Activated CD8-positive, alpha-beta T cell treated with anti-CD3 and anti-CD28 coated beads, Interleukin-2, amount 10 ng/mL, durations not matched to agents 7 days and 5 days (primary cell): ENCODE results near the gene ZBTB21. TPM values are rescaled to one million over a fixed set of nuclear protein-coding genes. Genes with fewer than 3 reads are reported as not detected.
"Not testable (repeated sequence)": the region's sequence is repeated elsewhere in the genome, so short reads cannot be mapped to it uniquely, and the experiment has no call there.

Source experiments
- ATAC-seq: fragments of 150-1000 bp; cut with Tn5 transposase; one replicate; pipeline ENCODE4 v1.10.0; 2021; ENCODE audit warnings: moderate library complexity
- CTCF ChIA-PET: fragments of 350-600 bp; sonication (Branson Sonifier 250); formaldehyde crosslinking; loops from one replicate; lab custom pipeline; 2021; ENCODE audit warnings: antibody characterized with exemption; lab: Charles Lee
- POLR2A ChIA-PET: fragments of 350-600 bp; sonication (Branson Sonifier 250); formaldehyde crosslinking; loops from one replicate; lab custom pipeline; 2021; ENCODE audit warnings: antibody characterized with exemption; lab: Charles Lee
- DNase-seq: peaks from one replicate; pipeline ENCODE4 v3.0.0-alpha.2; 2020
- H3K27ac Mint-ChIP-seq: one replicate; pipeline ENCODE4 v1.8.0; 2021; ENCODE audit warnings: mild to moderate bottlenecking, mixed read lengths
- H3K27me3 Mint-ChIP-seq: one replicate; pipeline ENCODE4 v1.8.0; 2021; ENCODE audit warnings: low read depth, mixed read lengths
- H3K36me3 Mint-ChIP-seq: one replicate; pipeline ENCODE4 v1.8.0; 2021; ENCODE audit warnings: low read depth, mixed read lengths
- H3K4me1 Mint-ChIP-seq: one replicate; pipeline ENCODE4 v1.8.0; 2021; ENCODE audit warnings: low read depth, mixed read lengths
- H3K4me3 Mint-ChIP-seq: one replicate; pipeline ENCODE4 v1.8.0; 2021; ENCODE audit warnings: mild to moderate bottlenecking, mixed read lengths
- H3K9me3 Mint-ChIP-seq: one replicate; pipeline ENCODE4 v1.8.0; 2022; ENCODE audit warnings: mixed read lengths; ENCODE audit not compliant: insufficient read depth
- total RNA-seq, 2 experiments: library from RNA; stranded (reverse); gene quantifications; one replicate each; pipeline ENCODE4 v1.2.3, GENCODE V29; 2021

ZBTB21 gene
- total RNA-seq, 2 experiments from 2014 or later: 19.5 to 23.6 TPM

DNA sequence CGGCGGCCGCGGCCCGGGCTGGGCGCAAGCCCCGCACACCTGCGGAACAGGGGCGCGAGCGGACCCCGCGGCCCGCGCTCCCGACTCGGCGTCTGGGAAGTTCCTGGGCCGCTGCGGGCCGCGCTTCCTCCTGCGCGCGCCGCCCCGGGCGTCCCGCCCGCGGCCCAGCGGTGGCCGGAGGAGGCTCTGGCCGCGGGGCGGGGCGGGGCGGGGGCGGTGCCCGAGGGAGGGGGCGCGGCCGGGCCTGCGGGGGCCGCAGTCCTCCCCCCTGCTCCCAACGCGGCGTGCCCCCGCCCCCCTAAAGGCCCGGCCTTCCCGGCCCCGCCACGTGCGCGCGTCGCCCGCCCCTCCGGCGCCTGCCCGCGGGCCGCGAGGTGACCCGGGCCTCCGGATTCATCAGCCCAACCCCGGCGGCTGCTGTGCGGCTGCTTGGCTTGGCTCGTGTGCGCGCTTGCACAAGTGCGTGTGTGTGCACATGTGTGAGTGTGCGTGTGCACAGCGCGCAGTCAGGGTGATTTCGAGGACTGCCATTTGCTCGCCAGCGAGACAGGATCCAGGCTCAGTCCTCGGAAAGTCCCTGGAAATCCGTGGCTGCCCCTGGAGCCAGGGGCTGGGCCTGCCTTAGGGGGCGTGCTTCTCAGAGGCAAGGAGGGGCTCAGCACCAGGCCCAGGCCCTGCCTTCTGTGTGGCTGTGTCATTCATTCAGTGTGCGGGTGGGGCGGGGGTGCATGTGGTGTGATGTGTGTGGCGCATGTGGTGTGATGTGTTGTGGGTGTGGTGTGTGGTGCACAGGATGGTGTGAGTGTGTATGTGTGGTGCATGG lies 56.1 kb downstream of the ZBTB21 start, which contains the start of gene C2CD2:
Gene C2CD2, minus strand, starts transcription at position 188 of the 823 bp plus-strand sequence. CDS start 370 bp downstream, outside the sequence.
- Mint-ChIP-seq H3K4me3 (peak within 1 kb of the TSS; percentile 21), H3K36me3 (no peaks in the 10 kb centered on the region), H3K4me1 (peaks cover 19% of the 10 kb centered on the region), H3K9me3 (no peaks in the 10 kb centered on the region), H3K27me3 (peaks cover 23% of the 10 kb centered on the region), H3K27ac (peak within 1 kb of the TSS; percentile 3)
- ChIA-PET CTCF (no interaction called here), POLR2A (no interaction called here)
- DNase-seq (no peak), ATAC-seq (peak; percentile 47)

DNA sequence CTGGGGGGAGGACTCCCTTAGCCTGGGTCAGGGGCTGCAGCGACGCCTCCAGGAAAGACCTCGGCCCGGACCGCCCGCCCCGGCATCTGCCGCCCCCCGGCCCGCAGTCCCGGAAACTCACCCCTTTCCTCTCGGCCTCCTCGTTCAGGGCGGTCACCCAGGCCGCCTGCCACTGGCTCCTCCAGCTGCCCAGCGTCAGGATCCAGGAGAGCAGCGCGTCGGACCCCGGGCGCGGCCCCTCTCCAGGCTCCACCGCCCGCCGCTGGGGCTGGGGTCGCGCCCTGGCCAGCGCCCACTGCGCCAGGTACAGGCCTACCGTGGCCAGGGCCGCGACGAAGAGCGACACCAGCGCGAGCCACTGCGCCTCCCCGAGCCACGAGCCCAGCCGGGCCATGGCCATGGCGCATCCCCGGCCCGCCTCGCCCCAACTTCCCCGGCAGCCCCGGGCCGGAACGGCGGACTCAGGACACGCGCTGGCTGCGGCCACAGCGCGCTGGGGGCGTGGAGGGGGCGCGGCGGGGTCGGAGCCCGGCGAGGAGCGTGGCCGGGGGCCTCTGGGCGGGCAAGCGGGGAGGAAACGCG lies 56.8 kb downstream of the ZBTB21 start:
- Mint-ChIP-seq H3K9me3 (no peaks in the 10 kb centered on the region), H3K27ac (no peak overlapping the region), H3K36me3 (no peaks in the 10 kb centered on the region), H3K4me1 (peaks cover 19% of the 10 kb centered on the region), H3K4me3 (no peak overlapping the region), H3K27me3 (peaks cover 23% of the 10 kb centered on the region)
- DNase-seq: no peak
- ChIA-PET CTCF (interaction anchor here (0.9 to 1.2 kb wide), 2 partner anchors 12 to 164 kb away, joined by 3 read pairs; no protein-coding TSS in a partner anchor), POLR2A (no interaction called here)
- ATAC-seq: peak; percentile 50

- ChIA-PET CTCF (interaction anchor here (0.9 to 1.2 kb wide), 2 partner anchors 12 to 164 kb away, joined by 3 read pairs; no protein-coding TSS in a partner anchor), POLR2A (no interaction called here)
- DNase-seq (no peak), ATAC-seq (no peak)
- Mint-ChIP-seq H3K4me1 (peaks cover 19% of the 10 kb centered on the region), H3K4me3 (peak overlapping the region; percentile 21), H3K9me3 (no peaks in the 10 kb centered on the region), H3K27me3 (peaks cover 23% of the 10 kb centered on the region), H3K27ac (no peak overlapping the region), H3K36me3 (no peaks in the 10 kb centered on the region)
Measured at GRCh38 chr21:41952568-41953248, 57.5 kb downstream of the ZBTB21 start.

DNA sequence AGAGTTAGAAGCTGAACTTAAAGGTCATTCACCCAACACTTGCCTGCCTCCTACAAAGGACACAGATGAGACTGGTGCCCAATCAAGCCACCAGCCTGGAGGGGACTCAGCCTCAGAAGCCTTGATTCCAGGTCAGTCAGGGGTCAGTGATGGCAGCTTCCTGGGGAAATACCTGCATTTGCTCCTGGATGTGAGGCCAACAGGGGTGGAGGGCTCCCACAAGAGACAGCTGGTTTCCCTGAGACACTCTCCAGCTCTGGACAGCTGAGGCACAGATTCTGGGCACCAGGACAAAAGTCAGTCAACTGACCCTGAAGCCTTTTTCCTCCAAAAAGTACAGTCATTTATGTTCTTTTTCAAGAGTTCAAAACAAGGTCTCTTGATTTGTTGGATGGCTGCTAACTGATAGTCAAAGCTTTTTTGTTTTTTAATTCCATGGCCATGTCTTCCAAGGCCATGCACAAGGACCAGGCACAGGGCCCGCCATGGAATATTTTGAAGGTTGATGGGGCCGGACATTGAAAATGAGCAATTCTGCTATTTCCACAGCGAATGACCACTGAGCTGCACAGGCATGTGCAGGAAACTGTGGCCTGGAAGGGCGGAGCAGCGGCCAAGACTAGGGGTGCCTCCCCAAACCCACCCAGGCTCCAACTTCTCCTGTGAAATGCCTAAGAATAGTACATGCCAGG lies 58.1 kb downstream of the ZBTB21 start:
- Mint-ChIP-seq H3K27ac (no peak overlapping the region), H3K36me3 (no peaks in the 10 kb centered on the region), H3K9me3 (no peaks in the 10 kb centered on the region), H3K27me3 (peaks cover 23% of the 10 kb centered on the region), H3K4me3 (no peak overlapping the region), H3K4me1 (peaks cover 13% of the 10 kb centered on the region)
- DNase-seq (no peak), ATAC-seq (no peak)
- CTCF ChIA-PET: interaction anchor here (0.6 to 1.2 kb wide), 3 partner anchors 11 to 165 kb away, joined by 3 read pairs; no protein-coding TSS in a partner anchor
- POLR2A ChIA-PET: no interaction called here

DNA sequence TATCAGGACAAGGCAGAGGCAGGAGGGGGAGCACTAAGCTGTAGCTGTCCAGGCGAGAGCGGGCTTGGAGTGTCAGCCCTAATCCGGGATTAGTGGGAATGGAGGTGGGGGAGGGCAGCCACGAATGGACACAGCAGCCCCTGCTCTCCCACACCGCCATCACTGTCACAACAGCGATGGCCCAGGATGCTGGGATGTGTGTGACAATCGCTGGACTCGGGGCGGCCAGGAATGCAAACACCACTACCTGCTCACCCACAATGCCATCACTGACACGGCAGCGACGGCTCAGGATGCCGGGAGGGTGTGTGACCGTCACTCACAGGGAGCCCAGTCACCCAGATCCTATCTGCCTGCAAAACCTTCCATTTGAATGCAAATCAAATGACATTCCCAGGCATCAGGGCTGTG lies 59.2 kb downstream of the ZBTB21 start:
- ATAC-seq (no peak), DNase-seq (no peak)
- peaks cover 23% of the 10 kb centered on the region for H3K27me3 Mint-ChIP-seq
- no peaks in the 10 kb centered on the region for H3K36me3 Mint-ChIP-seq
- ChIA-PET CTCF (no interaction called here), POLR2A (no interaction called here)
- H3K27ac Mint-ChIP-seq: no peak overlapping the region
- H3K4me3 Mint-ChIP-seq: no peak overlapping the region
- H3K4me1 Mint-ChIP-seq: peaks cover 6% of the 10 kb centered on the region
- H3K9me3 Mint-ChIP-seq: no peaks in the 10 kb centered on the region

DNA sequence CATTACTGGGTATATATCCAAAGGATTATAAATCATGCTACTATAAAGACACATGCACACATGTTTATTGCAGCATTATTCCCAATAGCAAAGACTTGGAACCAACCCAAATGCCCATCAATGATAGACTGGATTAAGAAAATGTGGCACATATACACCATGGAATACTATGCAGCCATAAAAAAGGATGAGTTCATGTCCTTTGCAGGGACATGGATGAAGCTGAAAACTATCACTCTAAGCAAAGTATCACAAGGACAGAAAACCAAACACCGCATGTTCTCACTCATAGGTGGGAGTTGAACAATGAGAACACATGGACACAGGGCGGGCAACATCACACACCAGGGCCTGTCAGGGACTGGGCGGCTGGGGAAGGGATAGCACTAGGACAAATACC lies 60.5 kb downstream of the ZBTB21 start:
- H3K36me3 Mint-ChIP-seq, POLR2A ChIA-PET, H3K27ac Mint-ChIP-seq, H3K4me1 Mint-ChIP-seq, H3K4me3 Mint-ChIP-seq, ATAC-seq, H3K9me3 Mint-ChIP-seq, DNase-seq: not testable (repeated sequence)
- H3K27me3 Mint-ChIP-seq: peaks cover 17% of the 10 kb centered on the region
- CTCF ChIA-PET: interaction anchor here (1.4 kb wide), 1 partner anchor 133 kb away, joined by 4 read pairs; no protein-coding TSS in a partner anchor

GRCh38 chr21:41948901-41949300 lies 61.3 kb downstream of the ZBTB21 start:
- H3K4me3 Mint-ChIP-seq: no peak overlapping the region

DNA sequence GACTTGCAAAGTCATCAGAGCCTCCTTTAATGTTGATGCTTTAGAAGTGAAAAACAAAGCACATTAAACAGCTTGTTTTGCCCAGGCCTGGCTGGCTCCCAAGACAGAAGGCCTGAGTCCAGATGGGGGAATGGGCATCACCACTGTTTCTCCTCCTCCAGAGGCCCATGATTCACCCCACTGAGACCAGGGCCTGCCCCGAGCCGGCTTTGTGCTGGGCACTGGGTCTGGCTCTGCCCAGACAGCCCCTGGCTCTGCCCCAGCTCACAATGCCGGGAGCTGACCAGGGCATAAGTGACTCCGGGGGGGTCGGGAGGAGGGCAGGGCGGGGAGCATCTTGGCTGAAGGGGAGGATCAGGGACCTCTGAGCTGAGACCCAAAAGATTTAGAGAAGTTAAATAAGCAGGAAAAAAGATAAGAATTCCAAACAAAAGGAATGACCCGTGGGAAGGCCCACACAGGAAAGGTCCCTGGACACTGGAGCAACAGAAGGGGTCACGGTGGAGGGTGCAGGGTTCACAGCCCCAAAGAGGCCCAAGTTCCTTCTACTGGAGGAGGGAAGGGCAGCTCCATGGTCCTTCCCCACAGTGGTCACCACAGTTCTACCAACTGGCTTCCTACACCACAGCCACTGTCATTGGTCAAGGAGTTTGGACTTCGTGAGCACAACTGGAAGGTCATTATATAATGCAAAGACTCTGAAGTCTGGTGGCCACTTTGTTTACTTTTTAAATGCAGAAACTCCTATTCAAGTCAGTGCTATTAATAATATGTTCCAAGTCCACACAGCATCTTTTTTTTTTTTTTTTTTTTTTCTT lies 61.9 kb downstream of the ZBTB21 start:
- DNase-seq (no peak), ATAC-seq (no peak)
- Mint-ChIP-seq H3K27me3 (peaks cover 12% of the 10 kb centered on the region), H3K4me3 (no peak overlapping the region), H3K27ac (no peak overlapping the region), H3K4me1 (no peaks in the 10 kb centered on the region), H3K9me3 (no peaks in the 10 kb centered on the region), H3K36me3 (no peaks in the 10 kb centered on the region)
- ChIA-PET POLR2A (interaction anchor here (0.8 kb wide), 1 partner anchor 22 kb away, joined by 3 read pairs; no protein-coding TSS in a partner anchor), CTCF (interaction anchor here (1.4 kb wide), 1 partner anchor 132 kb away, joined by 4 read pairs; no protein-coding TSS in a partner anchor)

More at GRCh38 chr21:41948901-41949300, 61.3 kb downstream of the ZBTB21 start:
- POLR2A ChIA-PET: no interaction called here
- CTCF ChIA-PET: interaction anchor here (1.4 kb wide), 1 partner anchor 132 kb away, joined by 4 read pairs; no protein-coding TSS in a partner anchor
- DNase-seq (no peak), ATAC-seq (no peak)
- Mint-ChIP-seq H3K27me3 (peaks cover 12% of the 10 kb centered on the region), H3K9me3 (no peaks in the 10 kb centered on the region), H3K27ac (no peak overlapping the region), H3K4me1 (no peaks in the 10 kb centered on the region), H3K36me3 (no peaks in the 10 kb centered on the region)

DNA sequence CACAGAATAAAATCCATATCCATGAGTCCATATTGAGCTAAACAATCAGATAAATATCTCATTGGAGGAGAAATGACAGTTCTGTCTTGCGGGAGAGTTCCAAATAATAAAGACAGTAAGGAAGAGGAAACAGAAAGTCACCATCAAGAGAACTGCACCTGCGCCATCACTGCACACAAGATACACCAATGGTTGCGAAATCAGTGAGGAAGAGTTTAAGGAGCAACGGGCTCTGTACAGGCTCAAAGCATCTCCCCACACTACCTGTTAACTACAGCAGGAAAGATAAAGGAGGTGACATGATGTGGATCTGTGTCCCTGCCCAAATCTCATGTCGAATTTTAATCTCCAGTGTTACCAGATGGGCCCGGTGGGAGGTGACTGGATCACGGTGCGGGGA lies 64.2 kb downstream of the ZBTB21 start:
- ChIA-PET POLR2A (no interaction called here), CTCF (no interaction called here)
- no peaks in the 10 kb centered on the region for H3K36me3 Mint-ChIP-seq
- ATAC-seq (no peak), DNase-seq (no peak)
- H3K4me3 Mint-ChIP-seq: no peak overlapping the region
- no peaks in the 10 kb centered on the region for H3K27me3 Mint-ChIP-seq
- no peaks in the 10 kb centered on the region for H3K4me1 Mint-ChIP-seq
- no peaks in the 10 kb centered on the region for H3K9me3 Mint-ChIP-seq
- H3K27ac Mint-ChIP-seq: no peak overlapping the region

GRCh38 chr21:41943851-41944250 lies 66.3 kb downstream of the ZBTB21 start:
- ChIA-PET CTCF (interaction anchor here (1.0 to 2.0 kb wide), 3 partner anchors 15 to 173 kb away, joined by 3 to 5 read pairs (median 3); no protein-coding TSS in a partner anchor), POLR2A (no interaction called here)
- no peaks in the 10 kb centered on the region for H3K9me3 Mint-ChIP-seq
- no peak for DNase-seq
- H3K4me3 Mint-ChIP-seq: no peak overlapping the region
- ATAC-seq: no peak
- H3K27ac Mint-ChIP-seq: no peak overlapping the region
- H3K36me3 Mint-ChIP-seq: no peaks in the 10 kb centered on the region
- H3K27me3 Mint-ChIP-seq: no peaks in the 10 kb centered on the region
- no peaks in the 10 kb centered on the region for H3K4me1 Mint-ChIP-seq
